Right lobe of liver (tissue), 4 donors: ENCODE measurements around the gene NIPAL1.

Experiments
- POLR2A ChIP-seq: fragments of 450-650 bp; IDR thresholded peaks from one replicate; pipeline ENCODE4 v1.6.1; 2017; ENCODE audit warnings: antibody characterized with exemption, mild to moderate bottlenecking
- TF ChIP-seq, protein P1 (sequence below), 4 donors: fragments of 200-600 bp in 3 of 4; fragments of 450-650 bp in 1 of 4; IDR thresholded peaks; one replicate each; pipeline versions ENCODE4 v1.5.1 to v1.8.0; 2016 to 2022; ENCODE audit warnings: antibody characterized with exemption in 4 of 4, mild to moderate bottlenecking in 2 of 4
- donor health status: DM: no; HTN: no; CAD: no.
- donor health status: DM: no; HTN: no; CAD: no.
- donor health status: DM: no; HTN: yes; CAD: no.

DNA sequence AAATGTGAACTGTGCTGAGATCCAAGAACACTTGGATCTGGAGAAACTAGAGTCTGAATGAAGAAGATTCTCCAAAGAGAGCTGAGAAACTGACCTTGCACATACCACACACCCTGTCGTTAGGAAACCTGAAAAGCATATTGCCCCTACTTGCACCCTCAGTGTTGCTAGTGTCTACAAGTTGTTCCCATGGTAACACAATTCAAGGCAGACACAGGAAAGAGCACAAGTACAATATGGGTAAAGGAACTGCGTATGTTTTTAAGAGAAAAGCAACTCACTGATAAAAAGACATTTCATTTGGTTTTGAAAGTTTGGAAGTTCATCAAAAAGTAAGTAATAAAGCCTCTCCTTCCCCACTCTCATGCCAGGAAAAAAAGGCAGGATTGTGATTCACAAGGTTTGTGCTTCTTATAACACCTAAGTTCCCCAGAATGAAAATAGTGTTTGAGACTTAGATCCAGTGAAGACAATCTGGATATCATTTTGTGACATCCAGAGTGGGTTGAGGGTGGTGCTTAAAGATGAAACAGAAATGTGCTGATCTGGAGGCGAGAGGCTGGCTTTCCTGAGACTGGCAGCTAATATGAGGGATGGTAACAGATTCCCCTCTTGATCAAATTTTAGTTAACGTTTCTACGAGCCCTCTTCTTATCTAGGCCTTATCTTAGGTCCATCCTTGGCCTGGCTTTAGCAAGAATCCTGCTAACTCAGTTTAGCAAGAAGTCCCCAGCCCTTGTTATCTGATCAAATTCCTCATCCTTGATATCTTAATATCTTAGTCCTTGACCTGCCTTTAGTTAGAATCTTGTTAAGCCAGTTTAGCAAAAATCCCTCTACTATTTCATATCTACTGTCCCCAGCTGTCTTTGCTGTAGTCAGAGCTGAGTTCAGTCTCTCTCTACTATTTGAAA, 42.3 kb downstream of the NIPAL1 start:
- TF ChIP-seq, protein P1, sequence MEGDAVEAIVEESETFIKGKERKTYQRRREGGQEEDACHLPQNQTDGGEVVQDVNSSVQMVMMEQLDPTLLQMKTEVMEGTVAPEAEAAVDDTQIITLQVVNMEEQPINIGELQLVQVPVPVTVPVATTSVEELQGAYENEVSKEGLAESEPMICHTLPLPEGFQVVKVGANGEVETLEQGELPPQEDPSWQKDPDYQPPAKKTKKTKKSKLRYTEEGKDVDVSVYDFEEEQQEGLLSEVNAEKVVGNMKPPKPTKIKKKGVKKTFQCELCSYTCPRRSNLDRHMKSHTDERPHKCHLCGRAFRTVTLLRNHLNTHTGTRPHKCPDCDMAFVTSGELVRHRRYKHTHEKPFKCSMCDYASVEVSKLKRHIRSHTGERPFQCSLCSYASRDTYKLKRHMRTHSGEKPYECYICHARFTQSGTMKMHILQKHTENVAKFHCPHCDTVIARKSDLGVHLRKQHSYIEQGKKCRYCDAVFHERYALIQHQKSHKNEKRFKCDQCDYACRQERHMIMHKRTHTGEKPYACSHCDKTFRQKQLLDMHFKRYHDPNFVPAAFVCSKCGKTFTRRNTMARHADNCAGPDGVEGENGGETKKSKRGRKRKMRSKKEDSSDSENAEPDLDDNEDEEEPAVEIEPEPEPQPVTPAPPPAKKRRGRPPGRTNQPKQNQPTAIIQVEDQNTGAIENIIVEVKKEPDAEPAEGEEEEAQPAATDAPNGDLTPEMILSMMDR (IDR thresholded peaks at IDR 0.05): no peak
- TF ChIP-seq POLR2A: no peak
